8988T (cell line): ENCODE data around the gene RBM44.
"Not testable (repeated sequence)": the region's sequence is repeated elsewhere in the genome, so short reads cannot be mapped to it uniquely, and the experiment has no call there.

Experiments
- DNase-seq: peaks from one replicate; pipeline ENCODE4 v3.0.0; 2011

The RBM44 gene, protein sequence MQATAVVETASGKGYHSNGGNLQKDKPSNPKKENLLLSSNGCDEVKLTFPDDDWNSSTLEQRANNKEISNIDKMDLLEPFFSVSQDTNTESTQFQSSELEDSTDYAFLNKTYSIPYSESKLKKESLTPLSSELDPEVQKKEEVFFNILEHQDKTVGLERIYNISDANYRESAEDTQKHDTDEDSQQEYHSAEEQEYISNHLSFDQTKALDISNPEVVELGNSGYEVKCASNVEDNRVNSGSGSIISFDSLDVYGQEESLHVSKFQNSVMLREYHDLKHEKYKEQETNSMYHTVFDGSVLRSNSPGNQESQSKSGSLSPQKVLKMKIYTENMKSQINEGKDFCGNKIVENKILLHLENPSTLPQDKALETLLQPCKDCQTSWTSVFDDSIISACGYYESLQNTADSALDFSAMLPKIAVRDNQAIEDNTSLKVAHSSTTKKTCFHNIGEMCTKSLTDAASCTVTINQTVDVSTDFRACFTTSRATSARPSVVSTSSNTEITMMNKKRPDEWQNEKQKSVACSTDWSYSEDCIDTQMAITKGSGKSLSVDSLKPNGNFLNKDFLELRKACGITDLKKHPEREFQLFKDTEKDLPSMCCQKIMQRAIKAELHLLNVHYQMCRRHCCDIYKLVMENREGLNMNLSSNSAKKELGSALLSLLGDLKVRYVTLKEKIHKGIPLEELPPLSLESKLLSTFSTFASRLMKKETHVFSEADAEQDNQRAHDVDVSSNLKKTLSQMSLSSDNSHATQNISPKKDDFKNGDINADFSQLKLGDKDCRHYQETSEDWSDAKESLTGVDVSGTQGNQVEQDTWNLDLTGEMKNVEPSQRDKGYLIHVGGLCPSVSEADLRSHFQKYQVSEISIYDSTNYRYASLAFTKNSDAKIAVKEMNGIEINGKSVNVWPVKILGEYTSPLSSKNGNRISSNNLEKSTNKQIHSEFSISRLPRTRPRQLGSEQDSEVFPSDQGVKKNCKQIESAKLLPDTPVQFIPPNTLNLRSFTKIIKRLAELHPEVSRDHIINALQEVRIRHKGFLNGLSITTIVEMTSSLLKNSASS

DNA sequence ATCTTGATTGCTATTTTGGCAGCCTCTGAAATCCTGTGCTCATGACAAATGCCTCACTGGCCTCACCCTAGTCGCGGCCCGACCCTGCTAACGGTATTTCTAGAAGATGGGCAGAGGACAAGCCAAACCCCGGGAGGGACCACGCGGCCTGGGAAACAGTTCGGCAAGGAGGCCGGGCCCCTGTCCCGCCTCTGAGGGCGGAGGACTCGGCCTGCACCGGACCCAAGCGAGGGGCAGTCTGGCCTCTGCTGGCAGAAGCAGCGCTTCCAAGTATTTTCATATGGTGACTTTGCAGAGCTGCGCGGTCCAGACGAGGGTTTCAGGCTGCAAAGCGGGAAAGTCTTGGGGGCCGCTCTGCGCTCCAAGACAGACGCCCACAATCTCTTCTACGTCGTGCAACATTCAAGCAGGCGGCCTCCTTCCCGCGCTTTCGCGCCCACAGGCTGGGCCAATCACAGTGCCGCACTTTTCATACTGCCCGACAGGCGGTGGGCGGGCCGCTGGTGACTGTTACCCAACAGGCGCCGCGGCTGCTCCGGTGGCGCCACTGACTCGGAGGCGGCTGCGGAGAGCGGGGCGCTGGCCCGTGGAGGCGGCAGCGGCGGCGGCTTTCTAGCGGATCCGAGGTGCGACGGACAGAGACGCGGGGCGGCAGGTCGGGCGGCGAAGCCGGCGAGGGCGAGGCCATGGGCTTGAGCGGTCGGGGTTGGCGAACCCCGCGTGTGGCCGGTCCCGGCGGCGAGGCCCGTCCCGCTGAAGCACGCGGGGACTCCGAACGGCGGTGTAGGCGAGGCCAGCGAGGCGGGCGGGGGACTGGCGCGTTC is at the start of gene RBM44:
Gene RBM44, plus strand, starts transcription at position 544 of the 824 bp plus-strand sequence. CDS start 14,831 bp downstream, outside the sequence.
- no peak for DNase-seq

DNA sequence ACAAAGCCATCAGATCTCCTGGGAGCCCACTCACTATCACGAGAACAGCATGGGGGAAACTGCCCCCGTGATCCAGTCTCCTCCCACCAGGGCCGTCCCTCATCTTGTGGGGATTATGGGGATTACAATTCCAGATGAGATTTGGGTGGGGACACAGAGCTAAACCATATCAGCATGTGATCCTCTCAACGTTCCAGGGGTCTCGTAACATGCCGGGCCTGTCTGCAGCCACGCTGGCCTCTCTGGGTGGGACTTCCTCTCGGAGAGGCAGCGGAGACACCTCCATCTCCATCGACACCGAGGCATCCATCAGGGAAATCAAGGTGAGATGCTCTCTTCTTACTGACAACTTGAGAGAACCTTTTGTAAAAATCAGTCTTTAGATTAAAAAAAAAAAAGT is 49.6 kb upstream of the RBM44 start:
- no peak for DNase-seq

DNA sequence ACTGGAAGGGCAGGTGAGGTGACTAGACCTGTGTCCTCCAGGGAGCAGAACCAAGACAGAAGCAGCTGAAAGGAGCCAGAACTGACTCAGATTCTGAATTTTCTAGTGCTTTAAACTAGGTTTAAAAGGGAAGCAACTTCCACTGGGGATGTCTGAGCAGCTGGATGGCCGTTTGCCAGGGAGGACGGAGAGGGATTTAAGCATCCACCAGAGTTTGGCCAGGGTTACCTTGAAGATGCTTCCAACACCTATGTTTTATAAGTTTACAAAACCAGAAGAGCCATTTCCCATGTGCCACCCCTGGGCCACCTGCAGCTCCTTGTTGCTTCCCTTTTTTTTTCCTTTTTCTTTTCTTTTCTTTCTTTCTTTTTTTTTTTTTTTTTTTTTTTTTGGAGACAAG is 48.6 kb upstream of the RBM44 start:
- no peak for DNase-seq

DNA sequence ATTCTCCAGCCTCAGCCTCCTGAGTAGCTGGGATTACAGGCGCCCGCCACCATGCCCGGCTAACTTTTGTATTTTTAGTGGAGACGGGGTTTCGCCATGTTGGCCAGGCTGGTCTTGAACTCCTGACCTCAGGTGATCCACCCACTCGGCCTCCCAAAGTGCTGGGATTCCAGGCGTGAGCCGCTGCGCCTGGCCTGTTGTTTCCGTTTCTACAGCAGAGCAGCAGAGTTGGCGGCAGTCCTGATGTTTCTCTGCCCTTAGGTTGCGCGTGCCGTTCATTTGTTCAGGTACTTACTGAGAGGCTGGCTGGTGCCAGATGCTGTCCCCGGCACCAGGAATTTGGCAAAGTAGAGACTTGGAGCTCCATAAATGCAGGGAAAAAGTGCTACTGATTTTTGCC is 48.1 kb upstream of the RBM44 start:
- DNase-seq: not testable (repeated sequence)

DNA sequence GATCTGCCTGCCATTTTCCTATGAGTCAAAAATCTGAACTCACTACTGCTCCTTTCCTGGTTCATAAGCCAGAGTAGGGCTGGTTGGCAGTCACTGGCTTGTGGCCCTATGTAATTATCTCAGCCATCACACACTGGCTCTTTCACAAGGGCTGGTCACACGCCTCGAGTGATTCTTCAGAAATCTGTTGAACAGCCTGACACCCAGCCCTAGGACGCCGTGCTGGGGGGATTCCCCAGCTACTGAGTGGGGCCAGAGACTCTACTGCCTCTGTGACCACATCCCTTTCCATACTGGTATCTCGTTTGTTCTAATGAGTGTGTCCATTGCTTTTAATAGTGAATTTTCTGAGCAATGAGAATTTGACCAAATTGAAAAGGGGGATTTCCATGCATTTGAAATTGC is 45.8 kb upstream of the RBM44 start:
- no peak for DNase-seq

DNA sequence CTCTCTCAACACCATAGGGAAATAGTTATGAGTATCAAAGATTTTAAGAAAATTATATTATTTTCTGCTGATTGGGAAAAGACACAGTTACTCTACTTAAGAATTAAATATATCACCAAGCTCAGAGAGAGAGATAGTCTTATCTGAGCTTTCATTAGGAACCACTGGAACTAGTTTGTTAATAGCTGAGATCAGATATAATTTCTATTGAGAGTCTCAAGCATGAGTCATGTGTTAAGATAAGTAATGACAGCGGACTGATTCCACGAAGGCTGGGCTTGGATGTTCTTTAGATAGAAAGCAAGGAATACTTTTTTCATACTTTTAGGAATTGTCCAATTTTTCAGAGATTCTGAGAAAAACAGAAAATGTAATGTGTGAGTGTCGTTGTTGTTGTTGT is 44.4 kb upstream of the RBM44 start:
- DNase-seq: no peak

DNA sequence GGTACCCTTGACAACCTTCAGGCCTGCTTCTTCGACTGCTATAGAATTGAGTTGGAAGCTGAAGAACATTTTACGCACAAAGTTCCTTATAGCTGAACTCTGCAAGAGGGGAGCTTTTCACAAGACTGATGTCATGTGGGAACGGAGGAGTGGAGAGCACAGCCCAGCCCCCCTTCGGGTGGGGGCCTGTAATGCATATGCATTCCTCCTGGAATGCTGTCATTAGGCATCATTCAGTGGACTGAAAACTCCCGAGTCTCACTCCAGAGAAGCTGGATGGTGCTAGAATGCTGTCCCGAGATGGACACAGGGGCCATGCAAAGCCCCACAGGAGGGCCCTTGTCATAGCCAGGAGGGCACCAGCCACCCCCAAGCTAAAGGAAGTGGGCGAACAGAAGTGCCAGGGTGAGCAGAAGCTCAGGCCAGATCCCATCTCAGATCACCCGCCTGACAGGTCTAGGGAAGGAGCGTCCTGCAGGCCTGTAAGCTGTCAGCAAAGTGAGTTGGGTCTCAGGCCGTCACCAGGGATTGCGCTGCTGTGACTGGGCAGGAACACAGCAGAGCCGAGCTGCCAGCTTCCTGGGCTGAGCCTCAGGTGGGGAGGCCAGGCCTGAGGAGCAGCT is 43.8 kb upstream of the RBM44 start:
- no peak for DNase-seq

DNA sequence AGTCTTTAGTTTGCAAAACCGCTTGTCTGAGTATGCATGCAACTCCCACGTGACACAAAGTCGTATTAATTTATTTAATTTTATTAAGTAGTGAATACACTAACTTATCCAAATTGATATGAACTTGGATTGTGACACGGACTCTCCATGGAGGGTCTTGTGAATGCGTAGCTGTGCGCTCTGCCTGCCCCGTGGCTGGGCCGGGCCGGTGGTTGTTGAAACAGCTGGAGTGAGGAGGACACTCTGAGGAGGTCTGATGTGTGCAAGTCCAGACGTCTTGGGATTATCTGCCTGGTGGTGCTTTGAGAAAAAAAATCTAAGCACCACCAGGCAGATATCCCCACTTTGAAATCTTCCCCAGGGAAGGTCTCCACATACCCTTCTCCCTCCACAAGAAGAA is 41.0 kb upstream of the RBM44 start:
- DNase-seq: no peak

DNA sequence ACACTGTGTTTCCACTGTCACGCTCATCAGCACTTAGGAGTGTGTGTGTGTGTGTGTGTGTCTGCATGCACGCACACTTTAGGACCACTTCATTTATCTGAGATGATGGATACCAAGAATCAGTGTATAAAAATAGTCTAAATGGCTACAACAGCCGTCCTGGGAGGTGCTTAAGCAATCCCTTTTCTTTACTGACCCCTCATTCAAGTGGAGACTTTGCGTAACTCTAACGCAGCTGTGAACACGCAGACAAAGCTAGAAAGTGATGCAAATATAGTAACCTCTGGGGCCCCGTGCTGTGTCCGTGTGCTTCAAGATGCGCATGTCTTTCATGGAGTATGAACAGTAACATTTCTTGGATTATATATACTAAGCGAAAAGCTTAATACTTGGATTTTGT is 40.4 kb upstream of the RBM44 start:
- no peak for DNase-seq

DNA sequence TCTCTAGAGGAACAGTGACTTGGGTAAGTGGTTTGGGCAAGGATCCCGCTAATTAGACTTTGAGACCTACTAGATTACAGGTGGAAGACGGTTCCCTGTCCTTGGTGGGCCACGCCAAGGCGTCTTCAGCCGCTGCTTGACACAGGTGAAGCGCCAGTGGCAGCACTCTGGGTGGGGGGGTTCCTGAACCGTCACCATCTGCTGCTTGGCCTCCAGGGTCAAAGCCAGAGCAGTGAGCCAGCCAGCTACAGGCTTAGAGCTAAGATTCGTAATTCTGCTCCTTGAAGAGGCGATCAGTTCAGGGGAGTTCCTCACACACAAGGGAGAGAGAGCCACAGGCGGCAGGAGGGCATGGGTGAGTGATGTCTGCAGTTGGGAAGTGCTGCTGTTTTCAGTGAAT is 39.4 kb upstream of the RBM44 start:
- no peak for DNase-seq

DNA sequence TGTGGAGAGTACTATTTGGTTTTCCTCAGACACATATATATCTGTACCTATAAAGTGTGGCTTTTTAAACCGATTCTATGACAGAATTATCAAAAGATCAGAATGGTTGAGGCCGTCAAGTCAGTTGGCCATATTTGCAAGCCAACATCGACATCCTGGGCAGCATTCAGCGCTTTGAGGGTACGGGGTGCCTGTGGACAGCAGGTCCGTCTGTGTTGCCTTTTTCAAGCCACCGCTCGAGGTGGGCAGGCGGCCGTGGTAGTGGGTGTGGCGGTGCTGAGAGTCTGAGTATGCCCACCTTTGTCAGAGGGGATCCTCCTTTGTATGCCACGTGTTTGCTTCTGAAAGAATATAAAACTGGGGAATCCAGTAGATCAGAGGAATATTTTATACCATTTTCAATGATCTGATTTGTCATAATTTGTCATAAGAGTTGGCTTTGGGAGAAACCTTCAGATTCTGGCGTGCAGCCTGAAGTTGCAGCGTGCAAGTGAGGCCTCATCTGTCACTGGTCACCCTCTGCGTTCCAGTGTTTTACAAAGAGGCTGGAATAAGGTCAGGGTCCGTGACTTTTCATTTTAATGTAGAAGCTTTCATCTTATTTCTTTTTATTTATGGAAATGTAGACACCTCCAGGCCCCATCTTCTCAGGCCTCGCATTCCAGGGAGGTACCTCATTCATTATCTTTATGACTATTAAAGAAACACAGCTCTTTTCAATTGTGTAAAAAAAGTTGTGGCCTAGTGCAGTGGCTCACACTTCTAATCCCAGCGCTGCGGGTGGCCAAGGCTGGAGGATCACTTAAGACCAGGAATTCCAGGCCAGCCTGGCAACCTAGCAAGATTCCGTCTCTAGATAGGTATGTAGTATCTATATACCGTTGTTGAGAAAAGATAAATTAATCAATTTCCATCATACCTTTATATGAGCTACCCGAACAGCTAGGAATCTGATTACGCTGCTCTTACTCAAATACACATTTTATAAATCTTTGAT is 37.8 kb upstream of the RBM44 start:
- DNase-seq: no peak

DNA sequence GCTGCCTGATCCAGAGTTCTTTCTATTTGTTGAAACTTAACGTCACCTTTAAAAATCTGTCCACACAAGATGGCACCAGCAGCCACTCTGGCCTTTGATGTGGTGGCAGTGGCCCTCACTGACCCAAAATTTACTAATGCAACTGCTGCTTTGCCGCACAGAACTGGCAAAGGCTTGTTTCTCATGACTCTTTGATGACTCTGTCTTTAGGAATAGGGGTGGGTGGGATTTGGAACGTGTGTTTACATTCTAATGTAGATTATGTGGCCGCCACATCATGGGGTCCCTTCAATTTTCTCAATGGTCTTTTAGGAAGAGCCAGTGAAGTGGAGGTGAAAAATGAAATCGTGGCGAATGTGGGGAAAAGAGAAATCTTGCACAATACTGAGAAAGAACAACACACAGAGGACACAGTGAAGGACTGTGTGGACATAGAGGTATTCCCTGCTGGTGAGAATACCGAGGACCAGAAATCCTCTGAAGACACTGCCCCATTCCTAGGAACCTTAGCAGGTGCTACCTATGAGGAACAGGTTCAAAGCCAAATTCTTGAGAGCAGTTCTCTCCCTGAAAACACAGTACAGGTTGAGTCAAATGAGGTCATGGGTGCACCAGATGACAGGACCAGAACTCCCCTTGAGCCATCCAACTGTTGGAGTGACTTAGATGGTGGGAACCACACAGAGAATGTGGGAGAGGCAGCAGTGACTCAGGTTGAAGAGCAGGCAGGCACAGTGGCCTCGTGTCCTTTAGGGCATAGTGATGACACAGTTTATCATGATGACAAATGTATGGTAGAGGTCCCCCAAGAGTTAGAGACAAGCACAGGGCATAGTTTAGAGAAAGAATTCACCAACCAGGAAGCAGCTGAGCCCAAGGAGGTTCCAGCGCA is 36.0 kb upstream of the RBM44 start:
- not testable (repeated sequence) for DNase-seq

DNA sequence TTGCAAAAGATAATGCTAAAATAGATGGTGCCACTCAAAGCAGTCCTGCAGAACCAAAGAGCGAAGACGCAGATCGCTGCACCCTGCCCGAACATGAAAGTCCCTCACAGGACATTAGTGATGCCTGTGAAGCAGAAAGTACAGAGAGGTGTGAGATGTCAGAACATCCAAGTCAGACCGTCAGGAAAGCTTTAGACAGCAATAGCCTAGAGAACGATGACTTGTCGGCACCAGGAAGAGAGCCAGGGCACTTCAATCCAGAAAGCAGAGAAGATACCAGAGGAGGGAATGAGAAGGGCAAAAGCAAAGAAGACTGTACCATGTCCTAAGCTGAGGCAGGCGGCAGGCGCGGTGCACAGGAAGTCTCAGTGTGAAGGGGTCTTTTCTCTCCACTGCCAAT is 34.8 kb upstream of the RBM44 start:
- DNase-seq: no peak

DNA sequence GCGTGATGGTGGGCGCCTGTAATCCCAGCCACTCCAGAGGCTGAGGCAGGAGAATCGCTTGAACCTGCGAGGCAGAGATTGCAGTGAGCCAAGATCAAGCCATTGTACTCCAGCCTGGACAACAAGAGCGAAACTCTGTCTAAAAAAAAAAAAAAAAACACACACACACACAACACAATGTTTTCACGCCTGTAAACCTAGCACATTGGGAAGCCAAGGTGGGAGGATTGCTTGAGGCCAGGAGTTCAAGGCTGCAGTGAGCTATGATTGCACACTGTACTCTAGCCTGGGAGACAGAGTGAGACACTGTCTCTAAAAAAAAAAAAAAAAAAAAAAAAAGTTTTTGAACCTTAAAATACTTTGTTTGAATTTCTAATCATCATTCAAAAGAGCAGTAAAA is 33.5 kb upstream of the RBM44 start:
- not testable (repeated sequence) for DNase-seq

DNA sequence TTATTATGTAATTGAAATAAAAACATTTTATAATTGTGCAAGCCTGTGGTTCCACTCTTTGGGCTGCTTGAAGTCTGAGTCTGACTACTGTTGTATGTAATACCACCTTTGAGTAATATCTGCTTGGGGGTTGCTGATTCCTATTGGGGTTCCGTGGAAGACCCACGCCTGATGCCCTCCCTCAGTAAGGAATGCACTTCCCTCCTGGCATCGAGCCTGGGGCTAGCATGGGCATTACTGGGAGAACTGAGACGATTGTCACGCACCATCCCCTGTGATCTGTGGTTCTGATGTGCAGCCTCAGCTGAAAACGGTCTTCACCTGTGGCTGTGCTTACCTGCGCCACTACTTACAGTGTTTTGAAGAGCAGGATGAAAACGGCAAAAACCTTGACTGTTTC is 32.7 kb upstream of the RBM44 start:
- DNase-seq: no peak

DNA sequence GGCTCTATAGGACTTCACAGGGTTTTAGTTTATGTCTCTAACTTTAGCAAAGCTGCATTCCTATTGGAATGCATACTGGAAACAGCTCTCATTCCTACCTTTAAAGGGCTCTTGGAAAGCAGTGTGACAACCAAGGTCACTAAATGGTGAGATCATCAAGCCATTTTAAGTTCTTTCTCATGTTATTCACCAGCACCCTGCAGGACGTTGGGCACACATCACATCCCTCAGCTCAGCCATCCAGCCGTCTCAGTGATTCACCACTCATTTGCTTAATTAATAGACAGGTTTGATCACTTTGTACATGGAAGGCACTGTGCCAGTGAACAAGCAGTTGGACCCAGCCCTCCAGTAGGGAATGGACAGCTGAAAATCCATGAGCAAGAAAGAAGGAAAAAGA is 32.2 kb upstream of the RBM44 start:
- no peak for DNase-seq

DNA sequence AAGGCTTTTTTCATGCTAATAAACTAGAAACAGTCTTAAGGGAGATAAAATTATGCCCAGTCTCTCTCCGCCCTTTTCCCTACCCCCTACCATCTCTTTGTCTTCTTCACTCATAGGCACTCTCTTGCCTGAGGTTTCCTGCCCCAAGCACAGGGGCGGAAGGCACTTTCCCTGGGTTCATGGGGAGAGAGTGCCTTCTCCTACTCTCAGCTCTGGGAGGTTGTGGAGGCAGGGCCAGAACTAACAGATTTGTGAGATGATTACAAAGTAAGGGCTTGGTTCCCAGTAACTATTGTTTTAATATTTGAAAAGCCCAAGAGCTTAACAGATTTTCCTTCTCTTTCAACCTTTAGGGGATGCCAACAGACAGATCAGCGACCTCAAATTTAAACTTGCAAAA is 26.1 kb upstream of the RBM44 start:
- no peak for DNase-seq

DNA sequence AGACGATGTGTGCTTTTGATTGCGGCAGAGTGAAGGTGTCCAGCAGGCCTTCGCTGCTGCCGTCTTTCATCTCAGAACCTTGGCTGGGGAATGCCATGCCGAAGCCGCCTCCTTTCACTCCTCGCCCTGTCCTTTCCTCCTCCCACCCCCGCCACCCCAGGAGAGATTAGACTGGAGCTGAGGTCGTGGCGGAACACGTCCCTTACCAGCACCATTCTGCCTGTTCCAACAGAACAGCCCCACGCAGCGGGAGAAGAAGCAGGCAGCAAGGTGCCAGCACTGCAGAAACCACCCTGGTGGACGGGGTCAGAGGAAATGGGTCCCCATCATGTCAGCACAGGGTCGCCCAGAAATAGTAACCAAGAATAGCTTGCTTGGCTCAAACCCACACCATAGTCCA is 24.8 kb upstream of the RBM44 start:
- DNase-seq: no peak

DNA sequence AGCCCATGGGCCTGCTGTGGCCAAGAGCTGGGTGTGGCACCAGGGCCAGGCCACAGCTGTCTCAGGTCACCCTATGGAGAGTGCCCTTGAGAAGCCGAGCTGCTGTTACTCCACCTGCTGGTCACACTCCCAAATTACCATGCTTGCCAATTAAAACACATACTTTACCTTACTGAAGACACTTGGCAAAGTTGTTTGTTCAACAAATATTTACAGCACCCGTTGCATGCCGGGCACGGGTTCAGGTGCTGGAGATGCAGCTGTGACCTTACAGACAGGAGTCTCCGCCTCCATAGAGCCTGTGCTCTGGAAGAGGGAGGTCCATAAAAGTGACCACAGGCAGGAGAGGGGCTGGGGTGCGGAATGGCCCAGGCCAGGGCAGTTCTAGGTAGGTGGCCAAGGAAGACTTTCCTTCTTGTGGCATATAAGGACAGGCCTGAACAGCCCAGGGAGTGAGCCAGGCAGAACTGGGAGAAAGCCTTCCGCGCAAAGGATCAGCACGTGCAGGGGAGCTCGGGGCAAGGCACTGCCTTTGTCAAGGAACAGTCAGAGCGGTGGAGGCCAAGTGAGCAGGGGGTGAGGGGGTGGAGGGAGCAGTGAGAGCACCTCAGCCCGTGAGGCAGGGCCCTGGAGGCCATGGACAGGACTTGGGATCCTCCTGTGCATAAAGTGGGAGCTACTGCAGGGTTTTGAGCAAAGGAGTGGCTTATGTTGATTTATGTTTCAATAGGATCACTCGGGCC is 23.6 kb upstream of the RBM44 start:
- DNase-seq: peak; percentile 47
